Measurements from ENCODE around the gene CFAP58. TPM values are rescaled to one million over a fixed set of nuclear protein-coding genes. Genes with fewer than 3 reads are reported as not detected.

Gene CFAP58
- total RNA-seq, 6 experiments from 2014 or later, result 0.35 to 1.1 (median 0.41) TPM

DNA sequence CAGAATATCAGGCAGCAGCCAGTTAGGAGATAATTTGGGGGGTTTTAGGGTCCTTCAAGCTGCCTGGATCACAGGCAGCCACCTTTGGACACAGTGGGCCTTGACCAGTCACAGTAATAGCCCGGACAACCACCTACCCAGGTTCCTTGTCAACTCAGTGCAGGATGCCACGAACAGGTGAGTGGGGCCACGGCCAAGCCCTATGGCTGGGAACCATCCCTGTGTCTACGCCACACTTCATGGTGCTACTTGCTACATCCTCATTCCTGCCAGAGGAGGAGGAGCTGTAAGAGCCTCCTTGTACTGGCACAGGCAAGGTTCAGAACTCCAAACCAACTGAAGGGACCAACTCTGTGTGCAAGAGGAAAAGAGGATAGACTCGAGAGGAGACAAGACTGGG is 35.3 kb upstream of the CFAP58 start:
- TF ChIP-seq, protein P1, sequence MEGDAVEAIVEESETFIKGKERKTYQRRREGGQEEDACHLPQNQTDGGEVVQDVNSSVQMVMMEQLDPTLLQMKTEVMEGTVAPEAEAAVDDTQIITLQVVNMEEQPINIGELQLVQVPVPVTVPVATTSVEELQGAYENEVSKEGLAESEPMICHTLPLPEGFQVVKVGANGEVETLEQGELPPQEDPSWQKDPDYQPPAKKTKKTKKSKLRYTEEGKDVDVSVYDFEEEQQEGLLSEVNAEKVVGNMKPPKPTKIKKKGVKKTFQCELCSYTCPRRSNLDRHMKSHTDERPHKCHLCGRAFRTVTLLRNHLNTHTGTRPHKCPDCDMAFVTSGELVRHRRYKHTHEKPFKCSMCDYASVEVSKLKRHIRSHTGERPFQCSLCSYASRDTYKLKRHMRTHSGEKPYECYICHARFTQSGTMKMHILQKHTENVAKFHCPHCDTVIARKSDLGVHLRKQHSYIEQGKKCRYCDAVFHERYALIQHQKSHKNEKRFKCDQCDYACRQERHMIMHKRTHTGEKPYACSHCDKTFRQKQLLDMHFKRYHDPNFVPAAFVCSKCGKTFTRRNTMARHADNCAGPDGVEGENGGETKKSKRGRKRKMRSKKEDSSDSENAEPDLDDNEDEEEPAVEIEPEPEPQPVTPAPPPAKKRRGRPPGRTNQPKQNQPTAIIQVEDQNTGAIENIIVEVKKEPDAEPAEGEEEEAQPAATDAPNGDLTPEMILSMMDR (IDR thresholded peaks at IDR 0.05), result no peak
- DNase-seq, result no peak
- Mint-ChIP-seq H3K27ac (peak overlapping the region; percentile 70; the same call in 1 of the 2 replicates), H3K36me3 (ENCODE audit: low read depth) (peaks cover 21% of the 10 kb centered on the region; the same call in 1 of the 2 replicates), H3K4me1 (ENCODE audit: low read depth) (peaks cover 64% of the 10 kb centered on the region), H3K9me3 (no peaks in the 10 kb centered on the region), H3K4me3 (no peak overlapping the region), H3K27me3 (ENCODE audit: insufficient read depth) (peaks cover 20% of the 10 kb centered on the region)

DNA sequence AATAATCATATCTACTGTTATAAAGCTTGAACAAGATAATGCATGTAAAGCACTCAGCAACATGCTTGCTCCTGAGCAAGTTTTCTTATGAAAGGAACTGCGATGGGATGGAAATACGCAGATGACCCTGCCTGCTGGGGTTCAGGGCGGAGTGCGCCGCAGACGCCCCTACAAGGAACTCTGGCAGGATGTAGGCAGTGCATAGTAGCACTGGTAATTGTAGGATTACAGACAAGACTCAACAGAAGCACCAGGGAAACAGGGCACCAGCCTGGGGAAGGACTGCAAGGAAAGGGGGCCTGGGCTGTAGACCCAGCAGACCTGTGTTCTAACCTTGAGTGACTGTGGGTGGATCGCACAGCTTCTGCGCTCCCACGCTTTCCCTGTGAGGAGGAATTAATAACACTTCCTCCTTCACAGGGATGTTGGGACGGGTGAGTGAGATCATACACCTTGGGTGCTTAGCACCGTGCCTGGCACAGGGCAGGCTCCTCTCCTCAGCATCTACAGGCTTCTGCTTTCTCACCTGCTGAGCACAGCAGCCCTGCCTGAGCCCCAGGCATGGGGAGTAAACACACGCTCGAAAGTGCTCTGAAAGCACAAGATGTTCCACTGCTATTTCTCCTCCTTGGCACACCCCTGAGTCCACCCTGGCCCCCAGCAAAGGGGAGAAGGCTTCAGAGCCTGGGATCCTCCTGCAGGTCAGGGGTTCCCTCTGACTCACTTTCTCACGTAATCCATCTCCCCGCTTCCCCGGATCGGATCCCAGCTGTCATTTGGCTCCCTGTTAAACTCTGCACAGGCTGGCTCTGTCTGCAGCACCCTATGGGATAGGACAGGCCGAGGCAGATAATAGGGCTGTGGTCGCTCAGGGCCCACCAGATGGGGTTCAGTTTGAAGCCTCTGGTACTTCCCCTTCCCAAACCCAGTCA is 34.6 kb upstream of the CFAP58 start:
- Mint-ChIP-seq H3K27me3 (ENCODE audit: insufficient read depth) (peaks cover 24% of the 10 kb centered on the region), H3K9me3 (no peaks in the 10 kb centered on the region), H3K36me3 (ENCODE audit: low read depth) (peaks cover 17% of the 10 kb centered on the region; the same call in 1 of the 2 replicates), H3K4me1 (ENCODE audit: low read depth) (peaks cover 70% of the 10 kb centered on the region), H3K27ac (peak overlapping the region; percentile 57), H3K4me3 (no peak overlapping the region)
- DNase-seq, result no peak
- TF ChIP-seq, protein P1 (IDR thresholded peaks at IDR 0.05), result no peak

DNA sequence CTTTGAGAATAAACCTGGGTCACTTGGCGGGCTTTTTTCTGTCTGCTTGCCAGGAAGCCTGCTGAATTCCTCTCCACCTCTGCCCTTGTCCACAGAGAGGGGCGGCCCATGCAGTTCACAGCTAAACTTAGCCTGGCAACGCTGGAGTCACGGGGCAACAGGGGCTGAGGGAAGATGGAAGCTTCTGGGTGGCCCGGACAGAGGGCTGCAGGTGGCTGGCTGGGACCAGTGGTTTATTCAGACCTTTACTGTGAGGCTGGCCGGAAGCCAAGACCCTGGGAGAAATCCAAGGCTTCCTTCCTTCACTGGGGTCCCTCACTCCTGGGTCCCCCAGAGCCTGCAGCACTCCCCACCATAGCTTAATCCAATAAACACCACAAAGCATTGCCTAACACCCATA is 32.4 kb upstream of the CFAP58 start:
- H3K4me1 Mint-ChIP-seq (ENCODE audit: low read depth), result peaks cover 86% of the 10 kb centered on the region
- peak overlapping the region; percentile 70 for H3K27ac Mint-ChIP-seq
- no peak overlapping the region for H3K4me3 Mint-ChIP-seq
- H3K9me3 Mint-ChIP-seq, result no peaks in the 10 kb centered on the region; the same call in 1 of the 2 replicates
- DNase-seq, result no peak
- H3K36me3 Mint-ChIP-seq (ENCODE audit: low read depth), result peaks cover 21% of the 10 kb centered on the region; the same call in 1 of the 2 replicates
- peaks cover 35% of the 10 kb centered on the region for H3K27me3 Mint-ChIP-seq (ENCODE audit: insufficient read depth)
- TF ChIP-seq, protein P1 (IDR thresholded peaks at IDR 0.05), result 0 out of 2 replicates have a peak, but pooled peaks have one; percentile 12

DNA sequence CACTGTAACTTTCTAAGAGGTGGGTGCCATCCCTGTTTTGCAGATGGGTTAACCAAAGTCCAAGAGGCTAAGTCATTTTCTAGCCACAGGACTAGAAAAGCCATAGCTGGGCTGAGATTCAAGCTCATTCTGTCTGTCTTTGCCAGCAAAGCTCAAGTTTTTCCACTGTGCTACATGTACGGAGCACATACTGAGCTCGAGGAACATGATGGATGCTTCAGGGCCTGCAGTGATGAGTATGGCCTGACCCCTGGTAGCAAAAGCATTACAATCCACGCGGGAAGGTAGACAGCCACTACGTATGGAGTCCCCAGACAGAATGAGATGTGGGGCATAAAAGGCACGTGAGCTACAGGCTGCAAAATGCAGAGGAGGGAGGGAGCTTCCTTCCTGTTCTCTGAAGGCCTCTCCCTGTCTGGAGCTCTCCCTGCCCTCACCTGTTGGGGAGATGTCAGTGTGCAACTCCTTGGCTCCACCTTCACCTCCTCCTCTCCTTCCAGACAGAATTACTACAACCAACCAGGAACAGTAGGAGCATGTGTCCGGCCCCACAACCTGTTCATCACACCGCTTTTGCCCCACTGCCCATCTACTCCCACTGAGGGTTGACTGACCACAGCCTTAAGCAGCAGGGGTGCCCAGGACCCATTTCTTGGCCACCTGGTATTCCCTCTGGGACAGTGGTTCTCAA is 31.8 kb upstream of the CFAP58 start:
- TF ChIP-seq, protein P1 (IDR thresholded peaks at IDR 0.05), result no peak
- no peak for DNase-seq
- peaks cover 89% of the 10 kb centered on the region for H3K4me1 Mint-ChIP-seq (ENCODE audit: low read depth)
- H3K4me3 Mint-ChIP-seq, result no peak overlapping the region
- peaks cover 24% of the 10 kb centered on the region; the same call in 1 of the 2 replicates for H3K36me3 Mint-ChIP-seq (ENCODE audit: low read depth)
- H3K27ac Mint-ChIP-seq, result peak overlapping the region; percentile 70
- H3K27me3 Mint-ChIP-seq (ENCODE audit: insufficient read depth), result peaks cover 39% of the 10 kb centered on the region
- H3K9me3 Mint-ChIP-seq, result no peaks in the 10 kb centered on the region; the same call in 1 of the 2 replicates

DNA sequence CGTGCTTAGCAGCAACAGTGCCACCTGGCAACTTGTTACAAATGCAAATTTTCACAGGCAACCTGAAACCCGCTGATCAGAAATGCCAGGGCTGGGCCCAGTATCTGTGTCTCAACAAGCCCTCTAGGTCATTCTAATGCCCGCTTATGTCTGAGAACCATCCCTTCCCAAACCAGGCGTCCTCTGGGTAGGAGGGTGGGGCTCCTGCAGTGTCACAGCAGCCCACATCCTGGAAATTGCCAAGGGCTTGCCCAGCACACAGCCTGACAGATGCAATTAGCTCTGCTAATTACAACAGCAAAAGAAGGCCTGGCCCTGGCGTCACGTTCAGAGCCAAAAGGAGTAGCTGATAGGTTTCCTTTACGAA is 31.2 kb upstream of the CFAP58 start:
- peak overlapping the region; percentile 61; the same call in 1 of the 2 replicates for H3K27ac Mint-ChIP-seq
- TF ChIP-seq, protein P1 (IDR thresholded peaks at IDR 0.05), result no peak
- H3K9me3 Mint-ChIP-seq, result no peaks in the 10 kb centered on the region; the same call in 1 of the 2 replicates
- H3K4me3 Mint-ChIP-seq, result no peak overlapping the region
- DNase-seq, result no peak
- peaks cover 89% of the 10 kb centered on the region for H3K4me1 Mint-ChIP-seq (ENCODE audit: low read depth)
- H3K36me3 Mint-ChIP-seq (ENCODE audit: low read depth), result peaks cover 20% of the 10 kb centered on the region; the same call in 1 of the 2 replicates
- H3K27me3 Mint-ChIP-seq (ENCODE audit: insufficient read depth), result peaks cover 44% of the 10 kb centered on the region

Data from HFFc6 (cell line).